ENCODE measurements around the gene MYOM1.
"Not testable (repeated sequence)": the region's sequence is repeated elsewhere in the genome, so short reads cannot be mapped to it uniquely, and the experiment has no call there.

Gene MYOM1

DNA sequence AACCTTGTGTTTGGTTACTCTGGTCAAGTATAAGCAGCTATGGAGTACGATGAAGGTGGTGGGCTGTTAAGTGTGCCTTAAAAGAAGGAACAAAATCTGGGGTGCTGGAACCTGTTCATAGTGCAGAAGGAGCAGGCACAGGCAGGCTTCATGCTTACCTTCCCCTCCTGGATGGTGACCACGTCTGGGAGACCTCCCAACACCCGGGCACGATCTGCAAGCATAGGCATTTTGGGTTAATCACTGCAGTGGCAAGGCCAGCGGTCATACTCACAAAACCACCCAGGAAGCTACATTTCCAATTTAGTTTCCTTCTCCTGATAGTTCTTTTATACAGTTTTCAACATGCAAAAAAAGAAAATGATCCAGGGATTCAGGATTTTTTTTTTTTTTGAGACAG, 148.1 kb downstream of the MYOM1 start:
- TF ChIP-seq, protein P1, sequence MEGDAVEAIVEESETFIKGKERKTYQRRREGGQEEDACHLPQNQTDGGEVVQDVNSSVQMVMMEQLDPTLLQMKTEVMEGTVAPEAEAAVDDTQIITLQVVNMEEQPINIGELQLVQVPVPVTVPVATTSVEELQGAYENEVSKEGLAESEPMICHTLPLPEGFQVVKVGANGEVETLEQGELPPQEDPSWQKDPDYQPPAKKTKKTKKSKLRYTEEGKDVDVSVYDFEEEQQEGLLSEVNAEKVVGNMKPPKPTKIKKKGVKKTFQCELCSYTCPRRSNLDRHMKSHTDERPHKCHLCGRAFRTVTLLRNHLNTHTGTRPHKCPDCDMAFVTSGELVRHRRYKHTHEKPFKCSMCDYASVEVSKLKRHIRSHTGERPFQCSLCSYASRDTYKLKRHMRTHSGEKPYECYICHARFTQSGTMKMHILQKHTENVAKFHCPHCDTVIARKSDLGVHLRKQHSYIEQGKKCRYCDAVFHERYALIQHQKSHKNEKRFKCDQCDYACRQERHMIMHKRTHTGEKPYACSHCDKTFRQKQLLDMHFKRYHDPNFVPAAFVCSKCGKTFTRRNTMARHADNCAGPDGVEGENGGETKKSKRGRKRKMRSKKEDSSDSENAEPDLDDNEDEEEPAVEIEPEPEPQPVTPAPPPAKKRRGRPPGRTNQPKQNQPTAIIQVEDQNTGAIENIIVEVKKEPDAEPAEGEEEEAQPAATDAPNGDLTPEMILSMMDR (IDR thresholded peaks at IDR 0.05; ENCODE audit: insufficient read depth, low read depth, low read length, missing control alignments): no peak
- H3K4me3 ChIP-seq (ENCODE audit: low read depth, low read length): no peak overlapping the region
- DNase-seq (ENCODE audit: low read depth): no peak

DNA sequence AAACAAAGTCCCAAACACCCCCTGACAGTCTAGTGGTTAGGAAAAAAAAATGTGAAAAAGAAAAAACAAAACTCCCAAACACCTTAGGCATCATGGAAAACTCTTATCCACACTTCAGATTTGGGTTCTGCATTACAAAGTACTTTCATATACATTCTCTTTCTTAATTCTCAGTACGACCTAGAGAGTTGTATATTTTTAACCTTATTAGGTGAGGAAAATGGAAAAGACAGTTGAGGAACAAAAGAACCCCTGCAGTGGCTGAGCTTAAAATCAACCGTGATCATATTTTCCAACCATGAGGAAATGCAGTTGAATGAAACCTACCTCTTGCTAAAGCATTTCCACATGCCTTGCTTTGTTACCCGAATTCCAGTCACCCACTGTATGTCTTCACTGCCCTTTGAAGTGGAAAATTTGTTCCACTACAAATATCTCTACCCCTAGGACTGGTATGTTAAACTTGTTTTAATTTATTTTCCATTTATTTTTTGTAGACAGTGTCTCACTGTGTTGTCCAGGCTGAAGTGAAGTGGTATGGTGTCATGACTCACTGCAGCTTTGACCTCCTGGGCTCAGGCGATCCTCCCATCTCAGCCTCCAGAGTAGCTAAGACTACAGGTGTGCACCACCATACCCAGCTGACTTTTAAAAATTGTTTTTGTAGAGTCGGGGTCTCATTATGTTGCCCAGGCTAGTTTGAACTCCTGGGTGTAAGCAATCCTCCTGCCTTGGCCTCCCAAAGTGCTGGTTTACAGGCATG, 149.9 kb downstream of the MYOM1 start:
- TF ChIP-seq, protein P1 (IDR thresholded peaks at IDR 0.05; ENCODE audit: insufficient read depth, low read depth, low read length, missing control alignments): no peak
- DNase-seq (ENCODE audit: low read depth): no peak
- no peak overlapping the region for H3K4me3 ChIP-seq (ENCODE audit: low read depth, low read length)

DNA sequence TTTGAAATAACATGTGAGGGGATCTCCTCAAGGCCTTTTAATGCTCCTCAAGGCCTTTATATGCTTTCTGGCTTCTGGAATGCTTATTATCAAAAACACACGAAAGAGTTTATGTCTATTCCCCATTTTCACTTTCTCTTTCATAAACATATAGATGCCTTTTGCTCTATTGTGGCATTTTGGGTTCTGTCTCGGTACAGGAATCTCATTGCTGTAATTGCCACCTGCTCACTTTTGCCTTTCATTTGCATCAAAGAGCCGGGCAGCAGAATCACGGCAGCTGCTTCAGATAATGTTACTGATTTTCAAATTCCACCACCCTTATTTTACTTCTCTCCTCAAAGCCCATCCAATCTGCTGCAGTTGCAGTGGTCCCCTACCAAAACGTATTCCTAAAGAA, 152.0 kb downstream of the MYOM1 start:
- TF ChIP-seq, protein P1 (IDR thresholded peaks at IDR 0.05; ENCODE audit: insufficient read depth, low read depth, low read length, missing control alignments): no peak
- DNase-seq (ENCODE audit: low read depth): peak; percentile 34

DNA sequence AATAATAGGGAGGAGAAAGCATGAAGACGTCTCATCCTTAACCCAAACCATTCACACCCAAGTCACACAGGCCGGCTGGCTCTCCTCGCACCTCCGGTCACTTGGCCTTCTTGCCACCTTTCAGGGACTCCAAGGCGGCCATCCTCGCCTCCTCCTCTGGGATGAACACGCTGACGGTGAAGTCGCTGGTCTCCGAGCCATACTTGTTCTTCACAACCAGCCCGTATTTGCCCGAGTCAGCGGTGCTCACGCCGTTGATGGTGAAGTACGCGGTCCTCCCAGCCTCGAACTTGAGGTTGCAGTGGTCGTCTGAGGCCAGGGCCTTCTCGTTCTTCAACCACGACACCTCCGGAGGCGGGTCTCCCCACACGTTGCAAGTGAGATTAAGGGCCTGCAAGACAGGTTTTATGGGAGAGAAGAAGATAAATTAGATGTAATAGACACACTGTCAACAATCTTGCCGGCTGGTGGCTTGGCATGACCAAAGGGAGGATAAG, 152.6 kb downstream of the MYOM1 start:
- no peak for DNase-seq (ENCODE audit: low read depth)
- H3K4me3 ChIP-seq (ENCODE audit: low read depth, low read length): no peak overlapping the region
- TF ChIP-seq, protein P1 (IDR thresholded peaks at IDR 0.05; ENCODE audit: insufficient read depth, low read depth, low read length, missing control alignments): no peak

More for the DNA sequence above, 152.0 kb downstream of the MYOM1 start:
- no peak overlapping the region for H3K4me3 ChIP-seq (ENCODE audit: low read depth, low read length)

DNA sequence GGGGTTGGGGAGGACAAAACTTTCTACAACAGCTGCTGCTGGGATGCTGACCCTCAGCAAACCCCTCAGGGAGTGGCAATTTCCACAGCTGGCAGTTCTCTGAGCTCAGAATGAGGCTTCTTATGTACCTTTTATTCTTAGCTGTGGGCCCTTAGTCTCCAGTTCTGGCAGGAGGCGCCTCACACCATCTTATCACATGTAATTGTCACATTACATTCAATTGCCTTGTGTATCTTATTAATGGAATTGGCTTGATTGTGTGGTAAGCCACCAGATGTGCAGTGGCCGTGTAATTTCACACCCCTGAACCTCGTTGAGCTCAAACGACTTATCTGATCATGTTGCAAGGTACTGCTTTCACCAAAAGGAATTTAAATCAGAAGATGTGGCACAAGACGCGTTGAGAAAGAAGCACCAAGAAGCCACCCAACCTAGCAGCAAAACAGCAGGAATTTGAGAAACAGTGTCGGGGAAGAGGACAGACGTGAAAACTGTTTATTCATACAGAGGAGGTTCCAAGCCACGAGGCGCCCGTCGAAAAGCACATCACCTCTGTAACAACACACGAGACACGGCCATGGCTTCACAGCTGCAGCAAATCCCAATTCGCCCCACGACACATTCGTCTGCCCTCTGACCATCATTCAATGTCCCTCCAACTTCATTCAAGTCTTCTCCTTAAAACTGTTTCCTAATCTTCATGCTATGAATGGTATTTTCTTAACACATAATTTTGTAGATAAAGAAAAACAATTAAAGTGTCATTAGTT, 153.2 kb downstream of the MYOM1 start:
- H3K4me3 ChIP-seq (ENCODE audit: low read depth, low read length): no peak overlapping the region
- TF ChIP-seq, protein P1 (IDR thresholded peaks at IDR 0.05; ENCODE audit: insufficient read depth, low read depth, low read length, missing control alignments): no peak
- no peak for DNase-seq (ENCODE audit: low read depth)

DNA sequence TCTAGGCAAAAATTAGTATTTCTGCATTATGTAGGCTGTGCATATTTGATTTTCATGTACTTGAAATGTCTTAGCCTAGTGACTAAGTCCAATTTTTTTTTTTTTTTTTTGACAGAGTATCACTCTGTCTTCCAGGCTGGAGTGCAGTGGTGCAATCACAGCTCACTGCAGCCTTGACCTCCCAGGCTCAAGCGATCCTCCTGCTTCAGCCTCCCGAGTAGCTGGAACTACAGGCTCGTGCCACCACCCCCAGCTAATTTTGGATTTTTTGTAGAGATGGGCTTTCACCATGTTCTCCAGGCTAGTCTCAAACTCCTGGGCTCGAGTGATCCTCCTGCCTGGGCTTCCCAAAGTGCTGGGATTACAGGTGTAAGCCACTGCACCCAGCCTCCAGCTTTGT, 156.0 kb downstream of the MYOM1 start:
- DNase-seq (ENCODE audit: low read depth); H3K4me3 ChIP-seq (ENCODE audit: low read depth, low read length): not testable (repeated sequence)
